Right lobe of liver (tissue), 6 donors: ENCODE measurements around the gene DPP7. TPM values are rescaled to one million over a fixed set of nuclear protein-coding genes. Genes with fewer than 3 reads are reported as not detected.
"Not testable (repeated sequence)": the region's sequence is repeated elsewhere in the genome, so short reads cannot be mapped to it uniquely, and the experiment has no call there.

Source experiments
- ATAC-seq, 4 donors: fragments of 200-7000 bp; cut with Tn5 transposase; one replicate each; pipeline ENCODE4 v1.9.1; 2020; ENCODE audit warnings: mild to moderate bottlenecking in 4 of 4, moderate library complexity in 4 of 4
- DNase-seq, 3 donors: peaks; one replicate each; pipeline ENCODE4 v3.0.0-alpha.2; 2020
- H3K27ac ChIP-seq, 3 donors: fragments of 200-600 bp; one replicate each; pipeline ENCODE4 v1.8.0; 2022
- H3K27me3 ChIP-seq, 2 donors: fragments of 200-600 bp; one replicate each; pipeline ENCODE4 v1.8.0; 2022
- H3K36me3 ChIP-seq, 4 donors: fragments of 200-600 bp; sonication (generic) in 1 of 4; one replicate each; pipeline versions ENCODE4 v1.5.1 to v1.8.0; 2017 to 2022; ENCODE audit warnings: control low read depth in 1 of 4
- H3K4me1 ChIP-seq, 4 donors: fragments of 200-600 bp; sonication (generic) in 1 of 4; one replicate each; pipeline versions ENCODE4 v1.5.1 to v1.8.0; 2017 to 2022; ENCODE audit warnings: control low read depth in 1 of 4
- H3K4me3 ChIP-seq, 3 donors: fragments of 200-600 bp; one replicate each; pipeline ENCODE4 v1.8.0; 2022
- H3K9me3 ChIP-seq, 4 donors: fragments of 200-600 bp; sonication (generic) in 1 of 4; one replicate each; pipeline versions ENCODE4 v1.5.1 to v1.8.0; 2017 to 2022; ENCODE audit warnings: control low read depth in 1 of 4
- CTCF ChIP-seq, 4 donors: fragments of 200-600 bp in 3 of 4; fragments of 450-650 bp in 1 of 4; IDR thresholded peaks; one replicate each; pipeline versions ENCODE4 v1.5.1 to v1.8.0; 2016 to 2022; ENCODE audit warnings: antibody characterized with exemption in 4 of 4, mild to moderate bottlenecking in 2 of 4
- POLR2A ChIP-seq: fragments of 450-650 bp; IDR thresholded peaks from one replicate; pipeline ENCODE4 v1.6.1; 2017; ENCODE audit warnings: antibody characterized with exemption, mild to moderate bottlenecking
- WGBS: methylation state at CpG from one replicate; pipeline ENCODE4 v1.1.6; 2018; ENCODE audit warnings: low coverage, low lambda C conversion rate; ENCODE audit not compliant: insufficient coverage; ENCODE audit errors: missing lambda C conversion rate; 5-methylcytosine and 5-hydroxymethylcytosine counted together
- intact Hi-C, 2 donors: fragments of 100-400 bp; cut with DNase I; formaldehyde crosslinking; loops; one replicate each; pipeline versions ENCODE4 v1.11.2 to v1.14.1; 2022
- total RNA-seq, 6 experiments: library from RNA; depleted of rRNA in 2 of 6; stranded (reverse); fragments of >200 nt in 2 of 6; fragmentation: NEBNext Ultra II Directional in 3 of 6; extraction: Animal tissue kit (Norgen Biotek cat#: 25700) in 3 of 6; gene quantifications; one replicate each; pipeline versions ENCODE4 v1.1.0 to v1.2.4, GENCODE V29; 2016 to 2023
- donor health status: DM: no; HTN: yes; CAD: no.
- donor health status: DM: no; HTN: no; CAD: no.
- donor health status: DM: no; HTN: no; CAD: no.
- donor health status: DM: no; HTN: yes; CAD: no.
- donor health status: DM: no; HTN: yes; CAD: no.

Gene DPP7
- total RNA-seq, 6 experiments from 2014 or later = 62.2 to 86.2 (median 66.2) TPM

DNA sequence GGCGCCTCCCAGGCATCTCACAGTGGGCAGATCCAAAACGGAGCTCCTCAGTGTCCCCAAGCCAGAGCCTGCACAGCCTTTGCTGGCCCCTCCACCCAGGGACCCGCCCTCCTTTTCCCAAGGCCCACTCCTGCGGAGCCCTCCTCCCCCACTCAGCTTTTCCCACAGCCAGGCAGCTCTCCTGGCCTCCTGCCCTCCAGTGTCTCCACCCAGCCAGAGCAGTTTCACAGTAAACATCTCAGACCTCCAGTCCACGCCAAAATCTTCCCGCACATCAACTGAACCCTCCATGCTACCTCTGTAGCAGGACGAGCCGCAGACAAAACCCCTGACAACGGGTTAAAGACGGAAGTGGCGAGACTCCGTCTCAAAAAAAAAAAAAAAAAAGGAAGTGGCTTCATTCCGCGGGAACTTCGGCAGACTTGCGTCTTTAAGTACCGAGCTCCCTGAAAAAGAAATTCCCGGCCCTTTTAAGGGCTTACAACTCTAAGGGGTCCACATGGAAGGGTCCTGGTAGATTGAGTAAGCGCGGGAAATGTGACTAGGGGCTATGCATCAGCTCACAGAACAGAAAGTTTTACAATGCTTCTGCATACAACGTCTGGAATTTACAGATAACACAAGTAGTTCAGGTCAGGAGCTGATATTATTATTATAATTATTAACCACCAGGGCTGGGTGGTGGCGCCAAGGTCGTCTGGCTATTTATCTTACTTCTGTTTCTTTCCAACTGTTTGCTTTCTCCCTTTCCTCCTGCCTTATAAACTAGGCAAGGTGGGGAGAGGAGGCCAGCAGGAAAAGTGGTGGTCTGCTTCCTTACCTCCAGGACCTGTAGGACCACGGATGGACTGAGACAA is 13.0 kb upstream of the DPP7 start:
- Histone ChIP-seq H3K27ac (peak overlapping the region in 2 of 3 donors; percentile 24 to 54), H3K4me3 (peak overlapping the region in 1 of 3 donors; percentile 13), H3K4me1 (peaks cover 0 to 15% (median 4%) of the 10 kb centered on the region in 4 donors), H3K36me3 (no peaks in the 10 kb centered on the region), H3K9me3 (no peaks in the 10 kb centered on the region), H3K27me3 (no peaks in the 10 kb centered on the region)
- intact Hi-C loops = no loop called here
- DNase-seq (no peak), ATAC-seq (no peak)
- WGBS = 25% methylated on average over 22 of the region's 24 CpGs
- TF ChIP-seq POLR2A (no peak), CTCF (IDR thresholded peaks at IDR 0.05) (no peak)

GRCh38 chr9:137126786-137127185 is 12.3 kb upstream of the DPP7 start:
- TF ChIP-seq CTCF (IDR thresholded peaks at IDR 0.05) (no peak), POLR2A (no peak)
- no peak for ATAC-seq
- H3K27me3 ChIP-seq = no peaks in the 10 kb centered on the region
- no peak overlapping the region for H3K4me3 ChIP-seq
- H3K4me1 ChIP-seq = peaks cover 0 to 15% (median 4%) of the 10 kb centered on the region in 4 donors
- no peak for DNase-seq
- peak overlapping the region in 2 of 3 donors; percentile 24 to 54 for H3K27ac ChIP-seq
- WGBS = 38% methylated on average over 3 of the region's 3 CpGs
- H3K9me3 ChIP-seq = no peaks in the 10 kb centered on the region
- intact Hi-C loops = no loop called here
- no peaks in the 10 kb centered on the region for H3K36me3 ChIP-seq

GRCh38 chr9:137123952-137124462 is 9.5 kb upstream of the DPP7 start:
- H3K36me3 ChIP-seq, ATAC-seq, H3K4me3 ChIP-seq, H3K27ac ChIP-seq, DNase-seq, H3K27me3 ChIP-seq, H3K9me3 ChIP-seq: not testable (repeated sequence)
- WGBS = 47% methylated on average over 2 of the region's 5 CpGs
- H3K4me1 ChIP-seq = peaks cover 0 to 14% (median 4%) of the 10 kb centered on the region in 4 donors
- intact Hi-C loops = loop anchor here in 1 of 2 donors (5.0 kb wide), 1 partner anchor 108 kb away; the partner anchor contains the start of gene SLC34A3

- Histone ChIP-seq H3K27me3 (no peaks in the 10 kb centered on the region), H3K4me1 (peaks cover 0 to 9% (median under 1%) of the 10 kb centered on the region in 4 donors), H3K9me3 (no peaks in the 10 kb centered on the region), H3K4me3 (no peak overlapping the region), H3K36me3 (no peaks in the 10 kb centered on the region), H3K27ac (no peak overlapping the region)
- ATAC-seq (no peak), DNase-seq (no peak)
- TF ChIP-seq CTCF (IDR thresholded peaks at IDR 0.05) (no peak), POLR2A (no peak)
- WGBS = 51% methylated on average over 5 of the region's 5 CpGs
- intact Hi-C loops = loop anchor here in 1 of 2 donors (5.0 kb wide), 1 partner anchor 109 kb away; the partner anchor contains the start of gene SLC34A3
Observed at GRCh38 chr9:137123468-137123837, 8.9 kb upstream of the DPP7 start.

DNA sequence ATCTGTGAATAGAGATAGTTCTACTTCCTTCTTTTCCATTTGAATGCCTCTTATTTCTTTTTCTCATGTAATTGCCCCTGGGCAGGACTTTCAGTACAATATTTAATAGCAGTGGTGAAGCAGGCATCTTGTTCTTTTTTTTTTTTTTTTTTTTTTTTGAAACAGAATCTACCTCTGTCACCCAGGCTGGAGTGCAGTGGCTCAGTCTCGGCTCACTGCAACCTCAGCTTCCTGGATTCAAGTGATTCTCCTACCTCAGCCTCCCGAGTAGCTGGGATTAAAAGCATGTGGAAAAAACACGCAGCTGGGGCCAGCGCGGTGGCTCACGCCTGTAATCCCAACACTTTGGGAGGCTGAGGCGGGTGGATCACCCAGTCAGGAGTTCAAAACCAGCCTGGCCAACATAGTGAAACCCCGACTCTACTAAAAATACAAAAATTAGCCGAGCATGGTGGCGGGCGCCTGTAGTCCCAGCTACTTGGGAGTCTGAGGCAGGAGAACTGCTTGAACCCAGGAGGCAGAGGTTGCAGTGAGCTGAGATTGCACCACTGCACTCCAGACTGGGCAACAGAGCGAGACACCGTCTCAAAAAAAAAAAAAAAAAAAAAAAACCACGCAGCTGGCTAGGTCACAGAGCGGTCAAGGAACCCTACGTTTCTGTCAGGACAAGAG is 8.4 kb upstream of the DPP7 start:
- not testable (repeated sequence) for H3K27ac ChIP-seq, H3K4me1 ChIP-seq, ATAC-seq, H3K9me3 ChIP-seq, H3K36me3 ChIP-seq, DNase-seq, H3K4me3 ChIP-seq, H3K27me3 ChIP-seq
- 83% methylated on average over 16 of the region's 16 CpGs for WGBS
- intact Hi-C loops = loop anchor here in 1 of 2 donors (5.0 kb wide), 1 partner anchor 109 kb away; the partner anchor contains the start of gene SLC34A3

- H3K27me3 ChIP-seq, DNase-seq, ATAC-seq, H3K27ac ChIP-seq, H3K4me1 ChIP-seq, H3K36me3 ChIP-seq, H3K9me3 ChIP-seq, H3K4me3 ChIP-seq: not testable (repeated sequence)
- WGBS = 68% methylated on average over 11 of the region's 25 CpGs
- intact Hi-C loops = loop anchor here in 1 of 2 donors (5.0 kb wide), 1 partner anchor 110 kb away; the partner anchor contains the start of gene SLC34A3
Observed at GRCh38 chr9:137121927-137122795, 7.6 kb upstream of the DPP7 start.

GRCh38 chr9:137118092-137118603 is 3.6 kb upstream of the DPP7 start:
- H3K4me3 ChIP-seq, H3K36me3 ChIP-seq, H3K27ac ChIP-seq, H3K4me1 ChIP-seq, H3K27me3 ChIP-seq, DNase-seq, ATAC-seq, H3K9me3 ChIP-seq: not testable (repeated sequence)
- WGBS = 62% methylated on average over 11 of the region's 12 CpGs
- intact Hi-C loops = loop anchor here in 1 of 2 donors (5.0 kb wide), 1 partner anchor 114 kb away; the partner anchor contains the start of gene SLC34A3
